ENCODE measurements around the gene MYL3.
"Not testable (repeated sequence)": the region's sequence is repeated elsewhere in the genome, so short reads cannot be mapped to it uniquely, and the experiment has no call there.

The MYL3 gene

DNA sequence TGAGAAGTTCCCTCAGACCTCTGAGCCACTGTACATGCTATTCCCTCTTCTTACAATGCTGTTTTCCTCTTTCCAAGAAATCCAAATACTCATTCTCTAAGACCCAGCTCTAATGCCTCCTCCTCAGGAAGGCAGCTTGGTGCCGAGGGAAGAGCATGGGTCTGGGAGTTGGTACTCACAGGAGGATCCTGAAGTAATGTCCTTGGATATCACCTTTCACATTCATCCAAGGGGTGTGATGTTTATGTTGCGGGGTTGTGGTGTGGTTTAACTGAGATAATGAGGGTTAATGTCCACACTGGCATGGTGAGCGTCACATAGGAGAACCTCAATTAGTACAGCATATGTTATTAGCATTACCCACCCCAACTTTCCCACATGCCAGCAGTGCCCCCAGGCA is 31.9 kb downstream of the MYL3 start:
- TF ChIP-seq, protein P1, sequence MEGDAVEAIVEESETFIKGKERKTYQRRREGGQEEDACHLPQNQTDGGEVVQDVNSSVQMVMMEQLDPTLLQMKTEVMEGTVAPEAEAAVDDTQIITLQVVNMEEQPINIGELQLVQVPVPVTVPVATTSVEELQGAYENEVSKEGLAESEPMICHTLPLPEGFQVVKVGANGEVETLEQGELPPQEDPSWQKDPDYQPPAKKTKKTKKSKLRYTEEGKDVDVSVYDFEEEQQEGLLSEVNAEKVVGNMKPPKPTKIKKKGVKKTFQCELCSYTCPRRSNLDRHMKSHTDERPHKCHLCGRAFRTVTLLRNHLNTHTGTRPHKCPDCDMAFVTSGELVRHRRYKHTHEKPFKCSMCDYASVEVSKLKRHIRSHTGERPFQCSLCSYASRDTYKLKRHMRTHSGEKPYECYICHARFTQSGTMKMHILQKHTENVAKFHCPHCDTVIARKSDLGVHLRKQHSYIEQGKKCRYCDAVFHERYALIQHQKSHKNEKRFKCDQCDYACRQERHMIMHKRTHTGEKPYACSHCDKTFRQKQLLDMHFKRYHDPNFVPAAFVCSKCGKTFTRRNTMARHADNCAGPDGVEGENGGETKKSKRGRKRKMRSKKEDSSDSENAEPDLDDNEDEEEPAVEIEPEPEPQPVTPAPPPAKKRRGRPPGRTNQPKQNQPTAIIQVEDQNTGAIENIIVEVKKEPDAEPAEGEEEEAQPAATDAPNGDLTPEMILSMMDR (IDR thresholded peaks at IDR 0.05; ENCODE audit: low read depth, low read length): no peak
- no peak overlapping the region for H3K4me3 ChIP-seq (ENCODE audit: low read depth, low read length)

DNA sequence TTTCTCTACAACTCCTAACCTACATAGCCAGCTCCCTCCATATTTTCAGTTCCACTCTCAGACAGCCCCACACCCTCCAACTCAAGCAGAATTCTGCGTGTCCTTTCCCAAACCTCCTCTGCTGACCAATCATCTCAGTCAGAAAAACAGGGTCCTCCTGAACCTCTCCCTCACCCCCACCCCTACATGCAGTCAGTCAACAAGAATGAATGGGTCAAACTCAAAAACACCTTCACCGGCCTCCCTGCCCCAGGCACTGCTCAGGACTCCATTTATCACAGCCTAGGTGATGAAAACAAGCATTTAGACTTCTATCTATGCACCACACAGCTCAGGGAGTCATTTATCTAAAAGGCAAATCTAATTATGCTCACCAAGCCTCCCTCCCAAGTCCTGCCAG is 32.4 kb downstream of the MYL3 start:
- no peak overlapping the region for H3K4me3 ChIP-seq (ENCODE audit: low read depth, low read length)
- TF ChIP-seq, protein P1 (IDR thresholded peaks at IDR 0.05; ENCODE audit: low read depth, low read length): no peak

DNA sequence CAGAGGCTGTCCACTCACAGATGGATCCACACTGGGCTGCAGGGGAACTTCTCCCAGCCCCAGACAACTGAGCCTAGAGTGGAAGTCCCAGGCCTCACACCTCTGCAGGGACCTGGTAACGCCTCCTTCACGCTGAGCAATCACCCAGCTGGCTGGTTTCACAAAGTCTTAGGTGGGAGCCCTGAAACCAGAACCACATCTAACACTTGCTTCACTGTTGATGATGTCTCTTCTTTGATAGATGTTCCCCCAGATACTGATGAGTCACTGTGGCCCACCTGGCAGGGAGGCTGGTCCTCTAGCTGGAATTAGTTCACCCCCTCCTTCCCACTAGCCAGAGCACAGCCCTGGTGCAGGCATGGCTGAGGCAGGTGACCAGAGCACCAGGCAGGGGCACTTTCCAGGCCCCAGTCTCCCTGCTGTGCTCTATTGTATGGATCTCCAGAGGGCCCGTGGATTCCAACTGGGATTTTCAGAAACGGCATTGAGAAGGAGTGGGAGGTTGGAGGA is 33.5 kb downstream of the MYL3 start:
- TF ChIP-seq, protein P1 (IDR thresholded peaks at IDR 0.05; ENCODE audit: low read depth, low read length): no peak
- H3K4me3 ChIP-seq (ENCODE audit: low read depth, low read length): no peak overlapping the region

DNA sequence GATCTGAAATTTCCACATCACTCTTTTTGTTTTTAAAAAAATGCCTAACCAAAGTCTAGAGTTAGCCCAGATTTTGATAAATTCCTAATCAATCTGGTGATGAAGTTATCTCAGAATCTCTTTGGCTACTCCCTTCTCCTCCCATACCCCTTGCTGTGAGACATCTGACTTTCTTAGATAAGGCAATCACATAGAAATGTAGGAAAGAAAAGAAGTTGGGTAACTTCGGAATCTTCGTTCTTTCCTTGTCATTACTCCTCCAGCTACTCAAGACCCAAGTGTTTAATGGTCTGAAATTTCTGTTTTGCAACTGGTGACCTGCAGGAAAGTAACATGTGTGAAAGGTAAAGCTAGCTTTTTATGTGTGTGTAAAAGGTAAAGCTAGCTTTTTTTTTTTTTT is 37.8 kb downstream of the MYL3 start:
- no peak overlapping the region for H3K4me3 ChIP-seq (ENCODE audit: low read depth, low read length)
- TF ChIP-seq, protein P1 (IDR thresholded peaks at IDR 0.05; ENCODE audit: low read depth, low read length): no peak

DNA sequence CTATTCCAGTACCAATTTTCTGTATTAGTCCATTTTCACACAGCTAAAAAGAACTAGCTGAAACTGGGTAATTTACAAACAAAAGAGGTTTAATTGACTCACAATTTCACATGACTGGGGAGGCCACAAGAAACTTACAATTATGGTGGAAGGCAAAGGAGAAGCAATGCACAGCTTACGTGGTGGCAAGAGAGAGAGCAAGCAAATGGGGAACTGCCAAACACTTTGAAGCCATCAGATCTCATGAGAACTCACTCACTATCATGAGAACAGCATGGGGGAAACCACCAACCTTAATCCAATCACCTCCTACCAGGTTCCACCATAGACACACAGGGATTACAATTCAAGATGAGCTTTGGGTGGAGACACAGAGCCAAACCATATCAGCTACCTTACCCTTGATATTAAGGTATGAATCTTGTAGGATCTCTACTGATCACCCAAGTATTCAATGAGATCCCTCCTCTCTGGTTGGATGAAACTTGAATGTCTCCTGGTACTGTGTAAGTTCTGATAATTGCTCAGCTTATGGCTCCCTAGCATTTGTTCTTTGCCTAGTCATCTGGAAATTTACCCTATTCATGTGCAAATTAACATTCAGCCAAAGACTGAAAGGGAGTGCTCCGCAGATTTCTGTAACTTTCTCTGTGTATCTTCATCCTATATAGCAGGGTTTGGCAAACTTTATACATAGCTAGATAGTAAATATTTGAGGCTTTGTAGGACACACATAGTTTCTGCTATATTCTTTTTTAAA is 38.9 kb downstream of the MYL3 start:
- no peak overlapping the region for H3K4me3 ChIP-seq (ENCODE audit: low read depth, low read length)
- TF ChIP-seq, protein P1 (IDR thresholded peaks at IDR 0.05; ENCODE audit: low read depth, low read length): no peak

DNA sequence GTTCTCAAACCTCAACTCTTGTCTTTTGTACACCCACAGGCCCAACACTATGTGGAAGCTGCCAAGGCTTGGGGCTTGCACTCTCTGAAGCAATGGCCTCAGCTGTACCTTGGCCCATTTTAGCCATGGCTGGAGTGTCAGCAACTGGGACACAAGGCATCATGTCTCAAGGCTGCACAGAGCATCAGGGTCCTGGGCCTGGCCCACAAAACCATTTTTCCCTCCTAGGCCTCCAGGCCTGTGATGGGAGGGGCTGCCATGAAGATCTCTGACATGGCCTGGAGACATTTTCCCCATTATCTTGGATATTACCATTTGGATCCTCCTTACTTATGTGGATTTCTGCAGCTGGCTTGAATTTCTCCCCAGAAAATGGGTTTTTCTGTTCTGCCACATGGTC is 39.9 kb downstream of the MYL3 start:
- not testable (repeated sequence) for H3K4me3 ChIP-seq (ENCODE audit: low read depth, low read length)

DNA sequence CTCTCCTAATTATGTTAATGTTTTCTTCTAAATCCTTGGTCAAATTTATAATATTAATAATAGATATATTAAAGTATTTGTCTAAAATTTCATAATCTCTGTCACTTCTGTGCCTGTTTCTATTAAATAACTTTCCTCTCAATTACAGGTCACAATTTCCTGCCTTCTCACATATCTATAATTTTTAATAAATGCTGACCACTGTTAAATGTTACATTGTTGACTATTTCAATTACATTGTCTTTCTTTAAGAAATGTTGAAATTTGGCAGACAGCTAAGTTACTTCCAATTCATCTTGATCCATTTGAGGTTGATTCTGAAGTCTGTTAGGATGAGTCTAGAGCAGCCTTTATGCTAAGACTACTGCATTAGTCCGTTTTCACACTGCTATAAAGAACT is 41.7 kb downstream of the MYL3 start:
- no peak overlapping the region for H3K4me3 ChIP-seq (ENCODE audit: low read depth, low read length)
- TF ChIP-seq, protein P1 (IDR thresholded peaks at IDR 0.05; ENCODE audit: low read depth, low read length): no peak

DNA sequence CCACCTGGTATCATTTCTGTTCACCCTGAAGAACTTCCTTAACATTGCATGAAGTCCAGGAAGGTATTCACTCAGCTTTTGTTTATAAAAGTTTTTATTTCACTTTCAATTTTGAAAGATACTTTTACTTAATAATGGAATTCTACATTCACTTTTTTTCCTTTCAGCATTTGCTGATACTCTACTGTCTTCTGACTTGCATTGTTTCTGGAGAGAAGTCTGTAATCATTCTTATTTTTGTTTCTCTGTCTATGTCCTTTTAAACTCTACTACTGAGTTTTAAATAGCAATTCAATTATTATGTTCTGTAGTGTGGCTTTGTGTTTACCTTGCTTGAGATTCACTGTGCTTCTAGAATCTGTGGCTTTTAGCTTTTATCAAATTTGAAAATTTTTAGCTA is 42.4 kb downstream of the MYL3 start:
- H3K4me3 ChIP-seq (ENCODE audit: low read depth, low read length): no peak overlapping the region
- TF ChIP-seq, protein P1 (IDR thresholded peaks at IDR 0.05; ENCODE audit: low read depth, low read length): no peak
